Sigmoid colon (tissue), 3 donors: ENCODE results near the gene EXOC6B.

ENCODE experiments used
- CTCF ChIP-seq, 4 experiments: fragments of 450-650 bp in 3 of 4; fragments of 200-600 bp in 1 of 4; IDR thresholded peaks; one replicate each; pipeline ENCODE4 v1.5.1; 2016 to 2019; ENCODE audit warnings: antibody characterized with exemption in 4 of 4, mild to moderate bottlenecking in 3 of 4, moderate library complexity in 2 of 4
- POLR2A ChIP-seq, 2 donors: fragments of 450-650 bp; IDR thresholded peaks; one replicate each; pipeline ENCODE4 v1.6.1; 2016; ENCODE audit warnings: antibody characterized with exemption in 2 of 2, mild to moderate bottlenecking in 2 of 2, moderate library complexity in 2 of 2

- TF ChIP-seq CTCF (IDR thresholded peaks at IDR 0.05): no peak
- TF ChIP-seq POLR2A (IDR thresholded peaks at IDR 0.05): no peak
Observed at GRCh38 chr2:72821118-72821517, 4.7 kb downstream of the EXOC6B start.
